Fibroblast of mammary gland (primary cell): ENCODE data around the gene SLC6A19.
"Not testable (repeated sequence)": the region's sequence is repeated elsewhere in the genome, so short reads cannot be mapped to it uniquely, and the experiment has no call there.

Experiments
- DNase-seq: peaks from one replicate; pipeline ENCODE4 v3.0.0-alpha.2; 2010; ENCODE audit warnings: low read depth
- H3K4me3 ChIP-seq: 2 replicates; pipeline ENCODE4 v1.5.1; 2011; ENCODE audit warnings: low read depth, mild to moderate bottlenecking, low read length, moderate library complexity; ENCODE audit not compliant: control insufficient read depth
- CTCF ChIP-seq: conservative IDR thresholded peaks from 2 replicates; pipeline ENCODE4 v1.5.1; 2011; ENCODE audit warnings: low read depth, low read length, inconsistent platforms; ENCODE audit not compliant: control insufficient read depth, insufficient read depth

Gene SLC6A19

DNA sequence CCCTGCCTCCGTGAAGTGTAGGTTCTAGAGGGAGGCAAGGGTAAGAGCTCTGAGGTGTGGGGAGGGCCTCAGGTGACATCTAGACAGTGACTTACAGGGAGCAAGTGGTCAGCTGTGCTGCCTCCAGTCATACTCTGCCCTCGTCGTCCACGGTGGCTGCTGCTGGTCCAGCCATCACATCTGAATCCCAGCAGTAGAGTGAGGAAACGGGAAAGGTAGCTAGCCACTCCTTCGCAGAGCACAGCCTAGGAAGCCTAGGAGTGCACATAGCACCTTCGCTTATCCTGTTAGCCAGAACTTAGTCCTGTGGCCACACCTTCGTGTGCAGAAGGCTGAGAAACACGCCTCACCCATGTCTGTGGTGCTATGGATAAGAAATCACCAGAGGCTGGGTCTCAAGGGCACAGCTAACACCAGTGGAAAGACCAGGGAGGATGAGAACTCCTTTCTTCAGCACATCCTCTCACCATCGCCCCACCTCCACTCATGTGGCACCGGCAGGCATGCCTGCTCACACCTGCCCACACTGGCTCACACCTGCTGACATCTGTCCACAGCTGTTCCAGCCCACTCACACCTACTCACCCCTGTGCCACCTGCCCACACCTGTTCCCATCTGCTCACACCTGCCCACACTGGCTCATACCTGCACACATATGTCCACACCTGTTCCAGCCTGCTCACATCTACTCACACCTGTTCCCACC is 44.5 kb upstream of the SLC6A19 start:
- TF ChIP-seq CTCF, result no peak
- no peak overlapping the region for H3K4me3 ChIP-seq
- no peak for DNase-seq

GRCh38 chr5:1157461-1157986 is 43.9 kb upstream of the SLC6A19 start:
- not testable (repeated sequence) for DNase-seq, H3K4me3 ChIP-seq

DNA sequence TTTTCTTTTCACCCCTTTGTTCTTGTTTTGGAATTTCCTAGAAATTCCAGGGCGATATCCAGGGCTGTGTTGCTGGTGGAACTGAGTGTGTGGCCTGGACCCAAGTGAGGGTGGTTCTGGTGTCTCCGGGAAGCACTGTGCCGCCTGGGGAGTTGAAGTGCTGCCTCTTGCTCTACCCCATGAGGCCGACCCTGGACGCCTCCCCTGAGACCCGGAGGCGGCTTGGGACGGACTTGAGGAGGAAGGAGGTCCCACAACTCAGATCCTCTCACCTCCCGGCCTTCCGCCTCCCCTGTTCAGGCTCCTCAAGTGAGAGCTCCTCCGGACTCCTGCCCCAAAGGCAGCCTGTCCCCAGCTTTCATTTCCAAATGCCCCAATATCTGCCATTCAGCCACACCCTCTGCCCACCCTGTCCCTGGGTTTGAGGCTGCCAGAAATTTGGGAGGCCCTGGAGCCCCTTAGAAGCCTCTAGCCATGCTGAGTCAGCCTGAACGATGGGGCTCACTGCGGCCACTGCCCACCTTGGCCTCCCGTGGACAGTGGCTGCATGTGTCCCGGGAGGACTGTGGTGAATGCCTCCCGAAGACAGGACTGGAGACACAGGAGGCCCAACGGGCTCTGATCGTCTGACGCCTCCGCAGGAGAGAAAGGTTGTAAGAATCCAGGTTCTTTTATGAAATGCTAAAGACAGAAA is 42.6 kb upstream of the SLC6A19 start:
- no peak for TF ChIP-seq CTCF
- no peak overlapping the region for H3K4me3 ChIP-seq
- no peak for DNase-seq

GRCh38 chr5:1159341-1159675 is 42.1 kb upstream of the SLC6A19 start:
- H3K4me3 ChIP-seq, result no peak overlapping the region
- no peak for DNase-seq
- no peak for TF ChIP-seq CTCF

- no peak for TF ChIP-seq CTCF
- H3K4me3 ChIP-seq, result no peak overlapping the region
- no peak for DNase-seq
These were observed 41.5 kb upstream of the SLC6A19 start for GRCh38 chr5:1159774-1160406.

- no peak for DNase-seq
- H3K4me3 ChIP-seq, result no peak overlapping the region
- TF ChIP-seq CTCF, result no peak
These were observed 40.1 kb upstream of the SLC6A19 start for GRCh38 chr5:1161108-1161832.
